ENCODE data around the gene KIF2A.
"Not testable (repeated sequence)": the region's sequence is repeated elsewhere in the genome, so short reads cannot be mapped to it uniquely, and the experiment has no call there.

KIF2A gene

DNA sequence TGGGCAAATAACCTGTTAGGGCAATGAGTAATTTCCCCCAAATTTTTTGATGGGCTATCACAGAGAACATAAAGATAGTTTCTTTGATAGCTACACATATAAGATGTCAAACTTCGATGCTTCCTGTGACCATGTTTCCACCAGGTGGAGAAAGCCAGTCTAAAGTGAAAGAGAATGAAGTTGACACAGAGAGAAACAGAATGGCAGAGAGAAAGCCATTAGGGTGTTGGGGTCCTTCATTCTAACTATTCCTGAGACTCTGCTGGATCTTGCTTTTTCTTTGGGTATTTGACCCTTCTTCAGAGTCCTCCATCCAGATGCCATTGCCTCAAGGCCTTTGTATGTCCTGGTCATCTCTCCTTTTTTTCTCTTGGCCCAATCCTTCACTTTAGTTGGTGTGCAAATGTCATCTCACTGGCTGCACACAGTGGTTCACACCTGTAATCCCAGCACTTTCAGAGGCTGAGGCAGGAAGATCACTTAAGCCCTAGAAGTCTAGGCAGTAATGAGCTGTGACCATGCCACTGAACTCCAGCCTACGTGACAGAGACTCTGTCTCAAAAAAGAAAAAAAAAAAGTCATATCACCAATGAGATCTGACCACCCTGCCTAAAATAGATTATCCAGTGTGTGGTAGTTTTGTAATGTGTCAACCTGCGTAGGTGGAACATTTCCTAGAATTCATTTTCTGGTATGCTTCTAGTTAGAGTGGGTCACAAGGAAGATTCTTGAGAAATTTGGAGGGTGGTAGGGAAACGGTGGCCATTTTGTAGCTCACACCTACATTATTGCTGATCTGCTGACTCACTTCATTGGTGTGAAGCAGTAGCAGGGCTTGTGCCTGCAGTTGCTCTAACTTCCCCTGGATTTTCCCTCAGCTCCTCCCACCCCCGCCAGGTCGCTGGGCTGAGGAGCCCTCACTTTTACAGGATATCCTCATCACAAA, 20.8 kb upstream of the KIF2A start:
- DNase-seq = no peak
- Histone ChIP-seq H3K27ac (no peak overlapping the region), H3K9me3 (ENCODE audit: severe bottlenecking) (no peaks in the 10 kb centered on the region)

GRCh38 chr5:62286834-62287233, 19.2 kb upstream of the KIF2A start:
- TF ChIP-seq, protein P1, sequence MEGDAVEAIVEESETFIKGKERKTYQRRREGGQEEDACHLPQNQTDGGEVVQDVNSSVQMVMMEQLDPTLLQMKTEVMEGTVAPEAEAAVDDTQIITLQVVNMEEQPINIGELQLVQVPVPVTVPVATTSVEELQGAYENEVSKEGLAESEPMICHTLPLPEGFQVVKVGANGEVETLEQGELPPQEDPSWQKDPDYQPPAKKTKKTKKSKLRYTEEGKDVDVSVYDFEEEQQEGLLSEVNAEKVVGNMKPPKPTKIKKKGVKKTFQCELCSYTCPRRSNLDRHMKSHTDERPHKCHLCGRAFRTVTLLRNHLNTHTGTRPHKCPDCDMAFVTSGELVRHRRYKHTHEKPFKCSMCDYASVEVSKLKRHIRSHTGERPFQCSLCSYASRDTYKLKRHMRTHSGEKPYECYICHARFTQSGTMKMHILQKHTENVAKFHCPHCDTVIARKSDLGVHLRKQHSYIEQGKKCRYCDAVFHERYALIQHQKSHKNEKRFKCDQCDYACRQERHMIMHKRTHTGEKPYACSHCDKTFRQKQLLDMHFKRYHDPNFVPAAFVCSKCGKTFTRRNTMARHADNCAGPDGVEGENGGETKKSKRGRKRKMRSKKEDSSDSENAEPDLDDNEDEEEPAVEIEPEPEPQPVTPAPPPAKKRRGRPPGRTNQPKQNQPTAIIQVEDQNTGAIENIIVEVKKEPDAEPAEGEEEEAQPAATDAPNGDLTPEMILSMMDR (IDR thresholded peaks at IDR 0.05; ENCODE audit: low read depth, low read length) = no peak
- no peak for DNase-seq

More for the DNA sequence above, 20.8 kb upstream of the KIF2A start:
- Histone ChIP-seq H3K36me3 (no peaks in the 10 kb centered on the region), H3K27me3 (ENCODE audit: insufficient read depth, low read depth, severe bottlenecking) (no peaks in the 10 kb centered on the region), H3K4me3 (ENCODE audit: low read depth, low read length) (no peak overlapping the region)
- TF ChIP-seq, protein P1 (IDR thresholded peaks at IDR 0.05; ENCODE audit: low read depth, low read length) = no peak

GRCh38 chr5:62287237-62287636, 18.8 kb upstream of the KIF2A start:
- TF ChIP-seq, protein P1 (IDR thresholded peaks at IDR 0.05; ENCODE audit: low read depth, low read length) = no peak
- no peaks in the 10 kb centered on the region for H3K36me3 ChIP-seq
- no peak overlapping the region for H3K4me3 ChIP-seq (ENCODE audit: low read depth, low read length)
- no peak overlapping the region for H3K27ac ChIP-seq
- no peaks in the 10 kb centered on the region for H3K27me3 ChIP-seq (ENCODE audit: insufficient read depth, low read depth, severe bottlenecking)
- no peak for DNase-seq
- no peaks in the 10 kb centered on the region for H3K9me3 ChIP-seq (ENCODE audit: severe bottlenecking)

More at GRCh38 chr5:62286834-62287233, 19.2 kb upstream of the KIF2A start:
- H3K4me3 ChIP-seq (ENCODE audit: low read depth, low read length) = no peak overlapping the region
- no peak overlapping the region for H3K27ac ChIP-seq
- H3K36me3 ChIP-seq = no peaks in the 10 kb centered on the region
- H3K9me3 ChIP-seq (ENCODE audit: severe bottlenecking) = no peaks in the 10 kb centered on the region
- H3K27me3 ChIP-seq (ENCODE audit: insufficient read depth, low read depth, severe bottlenecking) = no peaks in the 10 kb centered on the region

GRCh38 chr5:62288118-62288517, 17.9 kb upstream of the KIF2A start:
- DNase-seq = no peak
- no peak overlapping the region for H3K27ac ChIP-seq
- no peaks in the 10 kb centered on the region for H3K27me3 ChIP-seq (ENCODE audit: insufficient read depth, low read depth, severe bottlenecking)
- TF ChIP-seq, protein P1 (IDR thresholded peaks at IDR 0.05; ENCODE audit: low read depth, low read length) = no peak
- no peaks in the 10 kb centered on the region for H3K36me3 ChIP-seq
- no peaks in the 10 kb centered on the region for H3K9me3 ChIP-seq (ENCODE audit: severe bottlenecking)
- H3K4me3 ChIP-seq (ENCODE audit: low read depth, low read length) = no peak overlapping the region

DNA sequence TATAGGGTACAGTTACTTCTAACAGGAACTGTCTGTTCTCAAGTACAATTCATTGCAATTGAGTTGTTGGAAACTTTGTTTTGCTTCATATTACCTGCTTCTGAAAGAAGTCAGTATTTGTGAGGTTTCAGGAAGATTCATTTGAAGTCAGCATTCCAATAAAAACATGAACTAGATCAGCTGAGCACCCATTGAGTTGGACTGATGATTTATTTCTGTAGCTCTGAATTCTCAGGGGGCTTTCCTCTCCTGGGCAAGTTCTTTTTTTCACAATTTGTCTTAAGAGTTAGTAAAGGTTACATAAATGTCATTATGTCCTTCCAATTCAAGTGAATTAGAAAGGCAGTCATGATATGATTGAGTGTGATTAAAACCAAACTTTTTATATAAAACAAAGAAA, 16.2 kb upstream of the KIF2A start:
- no peak overlapping the region for H3K4me3 ChIP-seq (ENCODE audit: low read depth, low read length)
- DNase-seq = no peak

GRCh38 chr5:62291829-62292228, 14.2 kb upstream of the KIF2A start:
- H3K9me3 ChIP-seq (ENCODE audit: severe bottlenecking); DNase-seq; H3K36me3 ChIP-seq; H3K27me3 ChIP-seq (ENCODE audit: insufficient read depth, low read depth, severe bottlenecking); H3K4me3 ChIP-seq (ENCODE audit: low read depth, low read length); H3K27ac ChIP-seq: not testable (repeated sequence)

More for the DNA sequence above, 16.2 kb upstream of the KIF2A start:
- TF ChIP-seq, protein P1 (IDR thresholded peaks at IDR 0.05; ENCODE audit: low read depth, low read length) = no peak
- Histone ChIP-seq H3K9me3 (ENCODE audit: severe bottlenecking) (no peaks in the 10 kb centered on the region), H3K36me3 (no peaks in the 10 kb centered on the region), H3K27ac (no peak overlapping the region), H3K27me3 (ENCODE audit: insufficient read depth, low read depth, severe bottlenecking) (no peaks in the 10 kb centered on the region)

Measured in WERI-Rb-1 (cell line).